NCI-H748 treated with DMSO at 0.1 percent for 48 hours (cell line): ENCODE results near the gene NR4A2.
"Not testable (repeated sequence)": the region's sequence is repeated elsewhere in the genome, so short reads cannot be mapped to it uniquely, and the experiment has no call there.

ENCODE experiments used
- DNase-seq: peaks from one replicate; lab custom pipeline; 2025; lab: John Stamatoyannopoulos, UW

The NR4A2 gene

GRCh38 chr2:156321243-156321904 is 11.1 kb downstream of the NR4A2 start:
- no peak for DNase-seq

- no peak for DNase-seq
Measured at GRCh38 chr2:156320486-156321098, 11.9 kb downstream of the NR4A2 start.

DNA sequence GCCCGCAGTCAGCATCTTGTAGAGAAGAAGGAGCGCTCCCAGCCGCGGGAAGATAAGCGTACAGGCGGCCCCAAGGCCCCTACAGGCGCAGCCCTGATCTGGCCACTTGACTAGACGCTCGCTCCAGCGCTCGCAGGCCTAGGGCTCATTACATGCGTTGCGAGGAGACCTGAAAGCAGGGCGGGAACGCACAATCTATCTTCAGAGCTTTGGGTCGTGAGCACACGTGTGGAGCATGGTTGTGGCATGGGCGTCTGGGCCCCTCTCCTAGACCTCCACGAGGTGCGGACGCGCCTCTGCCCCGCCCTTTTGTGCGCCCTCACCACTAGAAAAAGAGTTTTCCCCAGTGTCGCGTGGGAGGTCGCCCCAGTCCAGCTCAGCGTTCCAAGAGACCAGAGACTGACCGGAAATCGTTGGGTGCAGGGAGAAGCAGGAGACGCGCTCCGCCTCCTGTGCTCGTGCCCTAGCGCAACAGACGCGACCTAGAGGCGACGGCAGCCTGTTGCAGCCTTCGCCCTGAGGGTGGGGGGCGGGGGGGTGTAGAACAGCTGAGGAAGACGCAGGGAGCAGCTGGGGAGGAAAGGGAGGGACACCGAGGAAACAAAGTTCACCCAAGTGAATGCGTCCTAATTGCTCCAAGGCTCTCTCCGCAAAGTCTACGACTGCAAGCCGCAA is 12.6 kb downstream of the NR4A2 start:
- DNase-seq = no peak

DNA sequence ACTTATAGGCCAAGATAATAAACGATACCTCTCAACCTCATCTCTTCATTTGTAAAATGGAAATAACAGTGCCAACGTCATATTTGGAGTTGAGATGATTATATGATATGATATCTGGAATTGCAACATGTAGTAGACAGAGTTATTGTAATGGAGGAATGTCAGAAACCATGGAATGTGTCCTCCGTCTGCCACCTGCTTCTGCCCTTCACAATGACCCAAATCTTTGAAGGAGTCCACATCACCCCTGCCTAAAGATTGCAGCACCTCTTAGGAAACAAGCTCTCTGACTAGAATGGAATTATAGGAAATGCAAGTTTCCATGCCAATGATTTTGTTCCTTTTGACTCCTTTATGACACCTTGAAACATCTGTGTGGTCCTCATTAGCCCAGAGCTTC is 14.9 kb downstream of the NR4A2 start:
- DNase-seq = no peak

DNA sequence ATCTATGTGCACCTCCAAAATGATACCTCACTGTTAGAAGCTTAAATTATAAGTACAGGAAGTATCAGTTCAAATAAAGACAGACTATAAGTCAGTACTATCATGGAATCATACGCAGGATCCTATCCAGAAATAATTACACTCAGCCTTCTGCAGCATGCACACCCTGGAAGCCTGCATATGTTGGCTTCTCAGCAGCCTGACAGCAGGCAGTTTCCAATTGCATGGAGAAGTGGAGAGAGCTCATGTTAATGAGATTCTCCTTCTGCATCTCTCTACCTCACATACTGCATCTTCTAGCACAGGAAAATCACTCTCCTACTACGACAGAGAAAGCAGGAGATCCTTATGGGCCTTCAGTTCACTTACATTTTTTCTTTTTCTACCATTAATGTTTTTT is 20.5 kb downstream of the NR4A2 start:
- DNase-seq = no peak

DNA sequence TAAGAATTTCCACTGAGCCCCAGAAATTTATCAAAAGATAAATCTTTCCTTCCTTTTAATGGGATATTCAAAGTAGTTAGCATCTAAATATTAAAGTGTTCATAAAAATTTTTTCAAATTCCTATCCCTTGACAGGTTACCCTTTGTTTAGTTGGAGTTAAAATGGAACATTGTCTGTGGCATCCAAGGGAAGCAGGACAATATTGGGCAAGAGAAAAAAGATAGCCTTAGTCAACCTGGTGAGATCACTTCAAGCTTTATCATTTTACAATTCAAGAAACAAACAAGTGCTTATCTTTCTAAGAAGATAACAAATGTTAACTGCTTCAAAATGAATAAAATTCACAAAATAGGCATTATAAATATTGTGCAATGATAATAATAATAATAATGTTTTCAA is 21.7 kb downstream of the NR4A2 start:
- no peak for DNase-seq

DNA sequence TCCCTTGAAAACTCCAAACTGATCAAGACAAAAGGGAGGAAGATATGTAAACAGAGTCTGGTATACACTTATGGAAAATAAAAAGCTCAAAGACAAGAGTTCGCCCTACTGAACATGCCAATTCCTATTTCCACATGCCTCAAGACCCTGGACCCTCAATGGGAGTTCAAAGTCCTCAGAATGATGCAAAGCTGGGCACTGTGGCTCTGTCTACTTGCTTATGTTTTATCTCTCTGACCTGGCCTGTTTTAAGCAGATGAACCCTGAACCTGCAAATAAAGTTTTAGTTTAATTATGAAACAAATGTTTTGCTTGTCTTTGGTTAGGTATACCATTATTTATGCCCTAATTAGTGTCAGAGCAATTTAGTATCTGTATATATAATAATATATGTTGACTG is 22.6 kb downstream of the NR4A2 start:
- DNase-seq = no peak

DNA sequence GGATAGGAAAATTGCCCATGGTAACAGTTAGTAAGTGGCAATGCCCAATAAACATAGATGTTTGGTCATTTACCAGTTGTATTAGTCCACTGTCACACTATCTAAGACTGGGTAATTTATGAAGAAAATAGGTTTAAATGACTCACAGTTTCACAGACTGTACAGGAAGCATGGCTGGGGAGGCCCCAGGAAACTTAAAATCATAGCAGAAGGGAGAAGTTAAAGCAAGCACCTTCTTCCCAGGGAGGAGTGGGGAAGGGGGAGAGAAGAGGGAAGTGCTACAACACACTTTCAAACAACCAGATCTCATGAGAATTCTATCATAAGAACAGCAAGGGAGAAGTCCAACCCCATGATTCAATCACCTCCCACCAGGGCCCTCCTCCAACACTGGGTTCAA is 23.4 kb downstream of the NR4A2 start:
- DNase-seq = no peak

- no peak for DNase-seq
Measured at GRCh38 chr2:156306821-156307220, 25.7 kb downstream of the NR4A2 start.

DNA sequence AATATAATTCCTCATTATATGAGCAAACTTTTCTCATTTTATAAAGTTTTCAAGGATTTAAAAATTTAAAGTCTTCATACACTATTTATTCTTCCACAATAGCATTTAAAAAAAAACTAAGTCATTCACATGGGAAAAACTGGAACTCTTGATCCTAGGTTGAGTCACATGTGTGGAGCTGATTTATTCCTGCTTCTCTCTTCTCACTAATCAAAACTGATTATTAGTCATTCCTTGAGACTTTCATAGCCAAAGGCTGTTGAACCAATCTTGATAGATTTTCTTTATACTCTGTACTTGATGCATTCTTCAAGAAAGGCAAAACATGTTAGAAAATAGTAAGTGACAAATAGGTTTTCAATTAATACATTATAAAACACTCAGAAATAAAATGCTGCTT is 27.4 kb downstream of the NR4A2 start:
- DNase-seq = no peak

- peak; percentile 29 for DNase-seq
Measured at GRCh38 chr2:156300337-156300736, 32.2 kb downstream of the NR4A2 start.

GRCh38 chr2:156294945-156295580 is 37.5 kb downstream of the NR4A2 start:
- no peak for DNase-seq

DNA sequence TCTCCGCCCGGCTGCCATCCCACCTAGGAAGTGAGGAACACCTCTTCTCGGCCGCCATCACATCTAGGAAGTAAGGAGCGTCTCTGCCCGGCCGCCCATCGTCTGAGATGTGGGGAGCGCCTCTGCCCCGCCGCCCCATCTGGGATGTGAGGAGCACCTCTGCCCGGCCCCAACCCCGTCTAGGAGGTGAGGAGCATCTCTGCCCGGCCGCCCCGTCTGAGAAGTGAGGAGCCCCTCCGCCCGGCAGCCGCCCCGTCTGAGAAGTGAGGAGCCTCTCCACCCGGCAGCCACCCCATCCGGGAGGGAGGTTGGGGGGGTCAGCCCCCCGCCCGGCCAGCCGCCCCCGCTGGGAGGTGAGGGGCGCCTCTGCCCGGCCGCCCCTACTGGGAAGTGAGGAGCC is 39.1 kb downstream of the NR4A2 start:
- DNase-seq = not testable (repeated sequence)

GRCh38 chr2:156279446-156280150 is 52.9 kb downstream of the NR4A2 start:
- no peak for DNase-seq
